Measurements from ENCODE around the gene CCSER2. TPM values are rescaled to one million over a fixed set of nuclear protein-coding genes. Genes with fewer than 3 reads are reported as not detected.

The CCSER2 gene
- total and polyA plus RNA-seq, 7 experiments from 2014 or later, result 59.1 to 133 (median 93.4) TPM

DNA sequence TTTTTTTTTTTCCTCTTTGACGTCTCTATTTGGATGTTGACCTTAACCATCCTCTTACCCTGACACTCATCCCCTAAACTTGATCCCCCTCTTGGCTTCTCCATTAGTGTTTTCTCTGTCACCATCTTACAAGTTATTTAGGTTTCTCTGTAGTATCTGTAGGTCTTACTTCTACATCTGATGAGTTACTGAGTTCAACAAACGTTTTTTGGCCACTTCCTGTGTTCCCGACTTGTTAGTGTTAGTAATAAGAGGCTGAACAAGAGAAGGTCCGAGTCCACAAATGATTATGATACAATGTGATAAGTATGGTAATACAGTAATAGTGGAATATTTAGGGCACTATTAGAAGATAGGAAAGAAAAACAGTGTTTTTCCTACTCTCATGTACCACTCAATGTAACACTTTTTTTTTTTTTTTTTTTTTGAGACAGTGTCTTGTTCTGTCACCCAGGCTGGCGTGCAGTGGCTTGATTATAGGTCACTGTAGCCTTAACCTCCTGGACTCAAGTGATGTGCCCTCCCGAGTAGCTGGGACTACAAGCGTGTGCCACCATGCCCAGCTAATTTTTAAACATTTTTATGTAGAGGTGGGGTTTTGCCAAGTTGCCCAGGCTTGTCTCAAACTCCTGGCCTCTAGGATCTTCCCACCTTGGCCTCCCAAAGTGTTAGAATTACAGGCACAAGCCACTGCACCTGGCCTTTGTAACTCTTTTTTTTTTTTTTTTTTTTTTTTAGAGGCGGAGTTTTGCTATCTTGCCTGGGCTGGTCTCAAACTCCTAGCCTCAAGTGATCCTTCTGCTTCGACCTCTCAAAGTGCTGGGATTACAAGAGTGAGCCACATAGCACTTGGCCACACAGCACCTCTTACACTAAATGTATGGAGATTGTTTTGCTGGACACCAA is 12.5 kb downstream of the CCSER2 start:
- DNase-seq (no peak), ATAC-seq (peak; percentile 15)
- Mint-ChIP-seq H3K4me1 (peaks cover 50 to 64% (median 59%) of the 10 kb centered on the region in 7 donors), H3K36me3 (peaks cover 0 to 26% (median 13%) of the 10 kb centered on the region in 5 donors), H3K9me3 (peaks cover 0 to 2% (median 0%) of the 10 kb centered on the region in 11 donors), H3K4me3 (peak overlapping the region in 8 of 10 donors; percentile 9 to 71 (median 55)), H3K27ac (peak overlapping the region in 6 of 9 donors; percentile 14 to 70 (median 50)), H3K27me3 (no peaks in the 10 kb centered on the region)
- Histone ChIP-seq H3K27me3 (ENCODE audit: control insufficient read depth in 2 of 2, insufficient read depth in 2 of 2, low read length in 2 of 2) (no peaks in the 10 kb centered on the region), H3K4me3 (ENCODE audit: low read length) (no peak overlapping the region), H3K4me1 (ENCODE audit: control insufficient read depth in 2 of 2, insufficient read depth in 2 of 2, low read length in 2 of 2) (peaks cover 35 to 57% of the 10 kb centered on the region in 2 donors), H3K9me3 (ENCODE audit: control insufficient read depth in 2 of 3, low read length in 3 of 3) (no peaks in the 10 kb centered on the region), H3K27ac (ENCODE audit: low read depth, low read length) (no peak overlapping the region), H3K36me3 (ENCODE audit: control insufficient read depth in 2 of 3, insufficient read depth in 3 of 3, low read length in 3 of 3) (no peaks in the 10 kb centered on the region)
- CTCF ChIA-PET, result interaction anchor here (0.6 to 1.1 kb wide), 2 partner anchors 11 to 197 kb away, joined by 3 to 4 read pairs; no protein-coding TSS in a partner anchor
- POLR2A ChIA-PET, result interaction anchor here (0.6 to 0.7 kb wide), 2 partner anchors 11 to 13 kb away, joined by 3 to 5 read pairs; no protein-coding TSS in a partner anchor
- intact Hi-C loops (cut with micrococcal nuclease), result loop anchor here in 1 of 2 donors (1.0 to 5.0 kb wide), 2 partner anchors 8 to 34 kb away; no protein-coding TSS in a partner anchor

DNA sequence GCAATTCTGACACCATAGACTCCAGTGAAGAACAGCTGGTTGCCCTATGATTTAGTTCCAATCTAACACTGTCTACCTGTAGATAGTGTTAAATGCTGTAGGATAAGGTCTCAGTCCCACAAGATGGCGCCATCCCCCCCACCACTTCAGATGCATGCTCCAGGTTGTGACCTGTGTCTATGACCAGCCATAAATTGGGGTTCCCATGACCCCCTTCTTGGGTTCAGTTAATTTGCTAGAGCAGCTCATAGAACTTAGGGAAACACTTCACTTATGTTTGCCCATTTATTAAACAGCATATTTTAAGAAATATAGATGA is 13.1 kb downstream of the CCSER2 start:
- peaks cover 0 to 2% (median 0%) of the 10 kb centered on the region in 11 donors for H3K9me3 Mint-ChIP-seq
- DNase-seq (no peak), ATAC-seq (peak; percentile 49)
- H3K27me3 Mint-ChIP-seq, result no peaks in the 10 kb centered on the region
- H3K36me3 ChIP-seq (ENCODE audit: control insufficient read depth in 2 of 3, insufficient read depth in 3 of 3, low read length in 3 of 3), result no peaks in the 10 kb centered on the region
- peaks cover 0 to 26% (median 13%) of the 10 kb centered on the region in 5 donors for H3K36me3 Mint-ChIP-seq
- H3K4me3 ChIP-seq (ENCODE audit: low read length), result no peak overlapping the region
- H3K27ac ChIP-seq (ENCODE audit: low read depth, low read length), result no peak overlapping the region
- peak overlapping the region in 6 of 9 donors; percentile 43 to 63 (median 52) for H3K27ac Mint-ChIP-seq
- peaks cover 50 to 64% (median 61%) of the 10 kb centered on the region in 7 donors for H3K4me1 Mint-ChIP-seq
- H3K27me3 ChIP-seq (ENCODE audit: control insufficient read depth in 2 of 2, insufficient read depth in 2 of 2, low read length in 2 of 2), result no peaks in the 10 kb centered on the region
- H3K4me3 Mint-ChIP-seq, result peak overlapping the region in 7 of 10 donors; percentile 5 to 71 (median 32)
- H3K9me3 ChIP-seq (ENCODE audit: control insufficient read depth in 2 of 3, low read length in 3 of 3), result no peaks in the 10 kb centered on the region
- CTCF ChIA-PET, result interaction anchor here (0.6 to 1.6 kb wide), 3 partner anchors 10 to 196 kb away, joined by 3 to 8 read pairs (median 4); no protein-coding TSS in a partner anchor
- intact Hi-C loops (cut with micrococcal nuclease), result loop anchor here in 1 of 2 donors (1.0 to 5.0 kb wide), 2 partner anchors 8 to 34 kb away; no protein-coding TSS in a partner anchor
- H3K4me1 ChIP-seq (ENCODE audit: control insufficient read depth in 2 of 2, insufficient read depth in 2 of 2, low read length in 2 of 2), result peaks cover 35 to 59% of the 10 kb centered on the region in 2 donors
- POLR2A ChIA-PET, result interaction anchor here (0.7 to 0.9 kb wide), 2 partner anchors 10 to 14 kb away, joined by 3 to 5 read pairs; no protein-coding TSS in a partner anchor

DNA sequence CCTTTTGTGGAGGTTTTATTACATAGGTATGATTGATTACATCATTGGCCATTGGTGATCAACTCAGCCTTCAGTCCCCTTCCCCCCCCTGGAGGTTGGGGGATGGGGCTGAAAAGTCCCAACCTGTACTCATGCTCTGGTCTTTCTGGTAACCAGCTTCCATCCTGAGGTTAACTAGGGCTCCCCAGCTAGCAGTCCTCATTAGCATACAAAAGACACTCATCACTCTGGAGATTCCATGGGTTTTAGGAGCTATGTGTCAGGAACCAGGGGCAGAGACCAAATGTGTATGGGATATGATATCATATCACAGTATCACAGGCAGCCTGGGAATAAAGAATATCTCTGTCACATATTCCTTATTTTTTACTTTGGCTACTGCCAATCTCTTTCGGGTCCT is 13.6 kb downstream of the CCSER2 start:
- peaks cover 0 to 28% (median 14%) of the 10 kb centered on the region in 5 donors for H3K36me3 Mint-ChIP-seq
- H3K27me3 Mint-ChIP-seq, result no peaks in the 10 kb centered on the region
- ATAC-seq, result no peak
- CTCF ChIA-PET, result interaction anchor here (1.1 to 1.6 kb wide), 2 partner anchors 11 to 195 kb away, joined by 4 to 8 read pairs; no protein-coding TSS in a partner anchor
- H3K4me1 Mint-ChIP-seq, result peaks cover 50 to 65% (median 62%) of the 10 kb centered on the region in 7 donors
- intact Hi-C loops (cut with micrococcal nuclease), result loop anchor here (1.0 to 5.0 kb wide), 4 partner anchors 7 to 35 kb away; no protein-coding TSS in a partner anchor
- peak overlapping the region in 6 of 10 donors; percentile 5 to 82 (median 68) for H3K4me3 Mint-ChIP-seq
- Histone ChIP-seq H3K4me3 (ENCODE audit: low read length) (no peak overlapping the region), H3K27ac (ENCODE audit: low read depth, low read length) (no peak overlapping the region), H3K36me3 (ENCODE audit: control insufficient read depth in 2 of 3, insufficient read depth in 3 of 3, low read length in 3 of 3) (no peaks in the 10 kb centered on the region), H3K4me1 (ENCODE audit: control insufficient read depth in 2 of 2, insufficient read depth in 2 of 2, low read length in 2 of 2) (peaks cover 35 to 59% of the 10 kb centered on the region in 2 donors), H3K9me3 (ENCODE audit: control insufficient read depth in 2 of 3, low read length in 3 of 3) (no peaks in the 10 kb centered on the region), H3K27me3 (ENCODE audit: control insufficient read depth in 2 of 2, insufficient read depth in 2 of 2, low read length in 2 of 2) (no peaks in the 10 kb centered on the region)
- H3K27ac Mint-ChIP-seq, result peak overlapping the region in 5 of 9 donors; percentile 1 to 75 (median 55)
- no peak for DNase-seq
- POLR2A ChIA-PET, result interaction anchor here (0.9 to 1.8 kb wide), 2 partner anchors 8 to 10 kb away, joined by 3 to 4 read pairs; no protein-coding TSS in a partner anchor
- H3K9me3 Mint-ChIP-seq, result peaks cover 0 to 2% (median 0%) of the 10 kb centered on the region in 11 donors

- H3K36me3 Mint-ChIP-seq, result peaks cover 0 to 30% (median 14%) of the 10 kb centered on the region in 5 donors
- POLR2A ChIA-PET, result interaction anchor here (0.9 to 1.8 kb wide), 2 partner anchors 8 to 11 kb away, joined by 3 to 4 read pairs; no protein-coding TSS in a partner anchor
- H3K4me1 ChIP-seq (ENCODE audit: control insufficient read depth in 2 of 2, insufficient read depth in 2 of 2, low read length in 2 of 2), result peaks cover 35 to 57% of the 10 kb centered on the region in 2 donors
These were observed 14.2 kb downstream of the CCSER2 start for GRCh38 chr10:84342584-84342983.

GRCh38 chr10:84343831-84344230 is 15.4 kb downstream of the CCSER2 start:
- no peak overlapping the region for H3K27ac ChIP-seq (ENCODE audit: low read depth, low read length)
- POLR2A ChIA-PET, result interaction anchor here (1.2 kb wide), 1 partner anchor 16 kb away, joined by 3 read pairs; the partner anchor contains the start of gene CCSER2
- H3K4me3 Mint-ChIP-seq, result peak overlapping the region in 5 of 10 donors; percentile 2 to 66 (median 37)
- peak overlapping the region in 4 of 9 donors; percentile 3 to 75 (median 39) for H3K27ac Mint-ChIP-seq
- H3K27me3 ChIP-seq (ENCODE audit: control insufficient read depth in 2 of 2, insufficient read depth in 2 of 2, low read length in 2 of 2), result no peaks in the 10 kb centered on the region
- H3K36me3 ChIP-seq (ENCODE audit: control insufficient read depth in 2 of 3, insufficient read depth in 3 of 3, low read length in 3 of 3), result no peaks in the 10 kb centered on the region
- no peaks in the 10 kb centered on the region for H3K9me3 ChIP-seq (ENCODE audit: control insufficient read depth in 2 of 3, low read length in 3 of 3)
- peaks cover 0 to 30% (median 16%) of the 10 kb centered on the region in 5 donors for H3K36me3 Mint-ChIP-seq
- H3K27me3 Mint-ChIP-seq, result no peaks in the 10 kb centered on the region
- CTCF ChIA-PET, result no interaction called here
- no peak overlapping the region for H3K4me3 ChIP-seq (ENCODE audit: low read length)
- H3K9me3 Mint-ChIP-seq, result peaks cover 0 to 2% (median 0%) of the 10 kb centered on the region in 11 donors
- H3K4me1 ChIP-seq (ENCODE audit: control insufficient read depth in 2 of 2, insufficient read depth in 2 of 2, low read length in 2 of 2), result peaks cover 35 to 49% of the 10 kb centered on the region in 2 donors
- intact Hi-C loops (cut with micrococcal nuclease), result loop anchor here in 1 of 2 donors (1.0 to 5.0 kb wide), 3 partner anchors 10 to 37 kb away; no protein-coding TSS in a partner anchor
- DNase-seq, result no peak
- ATAC-seq, result no peak
- peaks cover 50 to 66% (median 62%) of the 10 kb centered on the region in 7 donors for H3K4me1 Mint-ChIP-seq

More at GRCh38 chr10:84342584-84342983, 14.2 kb downstream of the CCSER2 start:
- no peak for DNase-seq
- Mint-ChIP-seq H3K27me3 (no peaks in the 10 kb centered on the region), H3K4me3 (peak overlapping the region; percentile 5 to 82 (median 62)), H3K27ac (peak overlapping the region in 8 of 9 donors; percentile 3 to 78 (median 56)), H3K4me1 (peaks cover 50 to 66% (median 62%) of the 10 kb centered on the region in 7 donors), H3K9me3 (peaks cover 0 to 2% (median 0%) of the 10 kb centered on the region in 11 donors)
- H3K27ac ChIP-seq (ENCODE audit: low read depth, low read length), result no peak overlapping the region
- CTCF ChIA-PET, result interaction anchor here (1.6 kb wide), 1 partner anchor 10 kb away, joined by 8 read pairs; no protein-coding TSS in a partner anchor
- no peak overlapping the region for H3K4me3 ChIP-seq (ENCODE audit: low read length)
- H3K36me3 ChIP-seq (ENCODE audit: control insufficient read depth in 2 of 3, insufficient read depth in 3 of 3, low read length in 3 of 3), result no peaks in the 10 kb centered on the region
- ATAC-seq, result no peak
- no peaks in the 10 kb centered on the region for H3K27me3 ChIP-seq (ENCODE audit: control insufficient read depth in 2 of 2, insufficient read depth in 2 of 2, low read length in 2 of 2)
- H3K9me3 ChIP-seq (ENCODE audit: control insufficient read depth in 2 of 3, low read length in 3 of 3), result no peaks in the 10 kb centered on the region
- intact Hi-C loops (cut with micrococcal nuclease), result loop anchor here (1.0 to 5.0 kb wide), 3 partner anchors 10 to 35 kb away; no protein-coding TSS in a partner anchor
